ENCODE data around the gene HS6ST3.

Gene HS6ST3

GRCh38 chr13:96072392-96072791 is 17.5 kb upstream of the HS6ST3 start:
- Histone ChIP-seq H3K27ac (ENCODE audit: poor library complexity, severe bottlenecking) (no peak overlapping the region), H3K27me3 (ENCODE audit: insufficient read depth, poor library complexity, severe bottlenecking) (peaks cover 20% of the 10 kb centered on the region)
- no peak for DNase-seq (ENCODE audit: low spot score)

GRCh38 chr13:96075953-96076543 is 13.9 kb upstream of the HS6ST3 start:
- no peak for ATAC-seq (ENCODE audit: low read depth)
- TF ChIP-seq CTCF (IDR thresholded peaks at IDR 0.05; ENCODE audit: poor library complexity, severe bottlenecking) = peak; percentile 73
- Histone ChIP-seq H3K27me3 (ENCODE audit: insufficient read depth, poor library complexity, severe bottlenecking) (peaks cover 19% of the 10 kb centered on the region), H3K4me3 (ENCODE audit: severe bottlenecking) (no peak overlapping the region), H3K27ac (ENCODE audit: poor library complexity, severe bottlenecking) (no peak overlapping the region), H3K36me3 (ENCODE audit: low read depth) (no peaks in the 10 kb centered on the region), H3K4me1 (ENCODE audit: insufficient read depth, poor library complexity, severe bottlenecking) (no peaks in the 10 kb centered on the region), H3K9me3 (ENCODE audit: severe bottlenecking) (no peaks in the 10 kb centered on the region)
- DNase-seq (ENCODE audit: low spot score) = no peak

More at GRCh38 chr13:96072392-96072791, 17.5 kb upstream of the HS6ST3 start:
- no peaks in the 10 kb centered on the region for H3K9me3 ChIP-seq (ENCODE audit: severe bottlenecking)
- no peaks in the 10 kb centered on the region for H3K36me3 ChIP-seq (ENCODE audit: low read depth)
- no peak overlapping the region for H3K4me3 ChIP-seq (ENCODE audit: severe bottlenecking)
- TF ChIP-seq CTCF (IDR thresholded peaks at IDR 0.05; ENCODE audit: poor library complexity, severe bottlenecking) = no peak
- no peak for ATAC-seq (ENCODE audit: low read depth)
- no peaks in the 10 kb centered on the region for H3K4me1 ChIP-seq (ENCODE audit: insufficient read depth, poor library complexity, severe bottlenecking)

- no peak for ATAC-seq (ENCODE audit: low read depth)
- Histone ChIP-seq H3K9me3 (ENCODE audit: severe bottlenecking) (no peaks in the 10 kb centered on the region), H3K4me3 (ENCODE audit: severe bottlenecking) (no peak overlapping the region), H3K27me3 (ENCODE audit: insufficient read depth, poor library complexity, severe bottlenecking) (peaks cover 10% of the 10 kb centered on the region), H3K27ac (ENCODE audit: poor library complexity, severe bottlenecking) (no peak overlapping the region), H3K36me3 (ENCODE audit: low read depth) (no peaks in the 10 kb centered on the region), H3K4me1 (ENCODE audit: insufficient read depth, poor library complexity, severe bottlenecking) (no peaks in the 10 kb centered on the region)
- DNase-seq (ENCODE audit: low spot score) = no peak
- TF ChIP-seq CTCF (IDR thresholded peaks at IDR 0.05; ENCODE audit: poor library complexity, severe bottlenecking) = no peak
These were observed 9.2 kb upstream of the HS6ST3 start for GRCh38 chr13:96080676-96081075.

GRCh38 chr13:96081888-96082287 is 8.0 kb upstream of the HS6ST3 start:
- Histone ChIP-seq H3K9me3 (ENCODE audit: severe bottlenecking) (no peaks in the 10 kb centered on the region), H3K27ac (ENCODE audit: poor library complexity, severe bottlenecking) (no peak overlapping the region), H3K36me3 (ENCODE audit: low read depth) (no peaks in the 10 kb centered on the region), H3K4me3 (ENCODE audit: severe bottlenecking) (no peak overlapping the region), H3K27me3 (ENCODE audit: insufficient read depth, poor library complexity, severe bottlenecking) (peaks cover 18% of the 10 kb centered on the region), H3K4me1 (ENCODE audit: insufficient read depth, poor library complexity, severe bottlenecking) (no peaks in the 10 kb centered on the region)
- ATAC-seq (ENCODE audit: low read depth) = no peak
- DNase-seq (ENCODE audit: low spot score) = no peak
- TF ChIP-seq CTCF (IDR thresholded peaks at IDR 0.05; ENCODE audit: poor library complexity, severe bottlenecking) = no peak

GRCh38 chr13:96082640-96083039 is 7.3 kb upstream of the HS6ST3 start:
- H3K4me3 ChIP-seq (ENCODE audit: severe bottlenecking) = no peak overlapping the region
- ATAC-seq (ENCODE audit: low read depth) (0 out of 3 replicates have a peak, but pooled peaks have one; percentile 48), DNase-seq (ENCODE audit: low spot score) (no peak)
- no peak overlapping the region for H3K27ac ChIP-seq (ENCODE audit: poor library complexity, severe bottlenecking)
- peaks cover 25% of the 10 kb centered on the region for H3K27me3 ChIP-seq (ENCODE audit: insufficient read depth, poor library complexity, severe bottlenecking)
- H3K36me3 ChIP-seq (ENCODE audit: low read depth) = no peaks in the 10 kb centered on the region
- H3K4me1 ChIP-seq (ENCODE audit: insufficient read depth, poor library complexity, severe bottlenecking) = no peaks in the 10 kb centered on the region
- H3K9me3 ChIP-seq (ENCODE audit: severe bottlenecking) = no peaks in the 10 kb centered on the region
- TF ChIP-seq CTCF (IDR thresholded peaks at IDR 0.05; ENCODE audit: poor library complexity, severe bottlenecking) = no peak
